Testis (tissue), 3 donors: ENCODE data around the gene ACSL6. TPM values are rescaled to one million over a fixed set of nuclear protein-coding genes. Genes with fewer than 3 reads are reported as not detected.
A peak's percentile ranks its signal among the peaks of the same experiment; 100 is the strongest.

Experiments
- DNase-seq: peaks from one replicate; pipeline ENCODE4 v3.0.0-alpha.2; 2019
- H3K27ac ChIP-seq, 2 donors: fragments of 200-600 bp; sonication (generic); one replicate each; pipeline ENCODE4 v1.5.1; 2019
- H3K27me3 ChIP-seq: fragments of 200-600 bp; sonication (generic); one replicate; pipeline ENCODE4 v1.5.1; 2019
- H3K36me3 ChIP-seq: fragments of 200-600 bp; sonication (generic); one replicate; pipeline ENCODE4 v1.5.1; 2017; ENCODE audit warnings: low read depth; ENCODE audit errors: missing control alignments
- H3K4me1 ChIP-seq: fragments of 200-600 bp; sonication (generic); one replicate; pipeline ENCODE4 v1.5.1; 2019
- H3K4me3 ChIP-seq, 2 donors: fragments of 200-600 bp; sonication (generic); one replicate each; pipeline ENCODE4 v1.5.1; 2017 to 2019
- H3K9me3 ChIP-seq: fragments of 200-600 bp; sonication (generic); one replicate; pipeline ENCODE4 v1.5.1; 2017
- CTCF ChIP-seq, 3 experiments: fragments of 450-650 bp in 2 of 3; fragments of 200-600 bp in 1 of 3; sonication (generic) in 1 of 3; IDR thresholded peaks; one replicate each; pipeline ENCODE4 v1.5.1; 2016 to 2019; ENCODE audit warnings: antibody characterized with exemption in 3 of 3, mild to moderate bottlenecking in 2 of 3, moderate library complexity in 1 of 3
- POLR2A ChIP-seq: fragments of 450-650 bp; IDR thresholded peaks from one replicate; pipeline ENCODE4 v1.6.1; 2017; ENCODE audit warnings: antibody characterized with exemption, mild to moderate bottlenecking, moderate library complexity
- WGBS, 2 donors: methylation state at CpG; one replicate each; pipeline ENCODE4 v1.1.5; 2018; 5-methylcytosine and 5-hydroxymethylcytosine counted together
- intact Hi-C: fragments of 100-400 bp; cut with DNase I; formaldehyde crosslinking; loops from one replicate; pipeline ENCODE4 v1.15.1; 2023; ENCODE audit warnings: low total_unique reads
- polyA plus RNA-seq: library from polyadenylated mRNA; stranded (reverse); fragments of 350-450 nt; fragmentation: Illumina TruSeq; extraction: RNeasy Lipid Tissue Mini Kit (QIAGEN cat#74804); gene quantifications from one replicate; pipeline ENCODE4 v1.2.3, GENCODE V29; 2014; ENCODE audit warnings: low read depth, low replicate concordance; ENCODE audit not compliant: insufficient read depth
- total RNA-seq, 2 donors: library from RNA; depleted of rRNA; stranded (reverse); fragments of >200 nt; gene quantifications; one replicate each; pipeline ENCODE4 v1.2.3, GENCODE V29; 2016

Gene ACSL6
- total and polyA plus RNA-seq, 3 donors from 2014 or later: 38.5 to 98.7 (median 44.9) TPM

GRCh38 chr5:132002757-132003156, 8.7 kb downstream of the ACSL6 start:
- Histone ChIP-seq H3K36me3 (no peaks in the 10 kb centered on the region), H3K27ac (peak overlapping the region in 1 of 2 donors; percentile 68), H3K4me1 (peaks cover 42% of the 10 kb centered on the region), H3K27me3 (no peaks in the 10 kb centered on the region), H3K4me3 (no peak overlapping the region), H3K9me3 (no peaks in the 10 kb centered on the region)
- WGBS, 2 donors: 60 to 74% methylated on average over 2 of the region's 2 CpGs
- intact Hi-C loops: loop anchor here (5.0 kb wide), 1 partner anchor 195 kb away; no protein-coding TSS in a partner anchor
- DNase-seq: no peak
- TF ChIP-seq CTCF (IDR thresholded peaks at IDR 0.05): no peak
- TF ChIP-seq POLR2A: no peak

GRCh38 chr5:132001647-132002561, 9.6 kb downstream of the ACSL6 start:
- no peak for DNase-seq
- no peak overlapping the region for H3K4me3 ChIP-seq
- 32 to 47% methylated on average over 5 to 11 of the region's 11 CpGs for WGBS, 2 donors
- intact Hi-C loops: loop anchor here (5.0 kb wide), 1 partner anchor 195 kb away; no protein-coding TSS in a partner anchor
- no peaks in the 10 kb centered on the region for H3K27me3 ChIP-seq
- H3K4me1 ChIP-seq: peaks cover 42% of the 10 kb centered on the region
- no peaks in the 10 kb centered on the region for H3K9me3 ChIP-seq
- peak overlapping the region; percentile 28 to 68 for H3K27ac ChIP-seq
- H3K36me3 ChIP-seq: no peaks in the 10 kb centered on the region
- no peak for TF ChIP-seq POLR2A

- no peak overlapping the region for H3K4me3 ChIP-seq
- intact Hi-C loops: loop anchor here (5.0 kb wide), 1 partner anchor 194 kb away; no protein-coding TSS in a partner anchor
- no peaks in the 10 kb centered on the region for H3K36me3 ChIP-seq
- WGBS, 2 donors: 80 to 89% methylated on average over 7 of the region's 7 CpGs
- peaks cover 42% of the 10 kb centered on the region for H3K4me1 ChIP-seq
- H3K27ac ChIP-seq: no peak overlapping the region
- no peaks in the 10 kb centered on the region for H3K27me3 ChIP-seq
- H3K9me3 ChIP-seq: no peaks in the 10 kb centered on the region
- DNase-seq: no peak
- TF ChIP-seq POLR2A (no peak), CTCF (IDR thresholded peaks at IDR 0.05) (no peak)
Measured at GRCh38 chr5:132000677-132001453, 10.6 kb downstream of the ACSL6 start.

- no peaks in the 10 kb centered on the region for H3K36me3 ChIP-seq
- peaks cover 42% of the 10 kb centered on the region for H3K4me1 ChIP-seq
- intact Hi-C loops: loop anchor here (5.0 kb wide), 1 partner anchor 193 kb away; no protein-coding TSS in a partner anchor
- H3K27me3 ChIP-seq: no peaks in the 10 kb centered on the region
- TF ChIP-seq CTCF (IDR thresholded peaks at IDR 0.05): no peak
- TF ChIP-seq POLR2A: no peak
- H3K9me3 ChIP-seq: no peaks in the 10 kb centered on the region
- WGBS, 2 donors: 67% methylated on average over 1 to 2 of the region's 2 CpGs
- no peak overlapping the region for H3K4me3 ChIP-seq
- H3K27ac ChIP-seq: no peak overlapping the region
- DNase-seq: no peak
Measured at GRCh38 chr5:132000241-132000490, 11.3 kb downstream of the ACSL6 start.
